ENCODE data around the gene ZDHHC5.

DNA sequence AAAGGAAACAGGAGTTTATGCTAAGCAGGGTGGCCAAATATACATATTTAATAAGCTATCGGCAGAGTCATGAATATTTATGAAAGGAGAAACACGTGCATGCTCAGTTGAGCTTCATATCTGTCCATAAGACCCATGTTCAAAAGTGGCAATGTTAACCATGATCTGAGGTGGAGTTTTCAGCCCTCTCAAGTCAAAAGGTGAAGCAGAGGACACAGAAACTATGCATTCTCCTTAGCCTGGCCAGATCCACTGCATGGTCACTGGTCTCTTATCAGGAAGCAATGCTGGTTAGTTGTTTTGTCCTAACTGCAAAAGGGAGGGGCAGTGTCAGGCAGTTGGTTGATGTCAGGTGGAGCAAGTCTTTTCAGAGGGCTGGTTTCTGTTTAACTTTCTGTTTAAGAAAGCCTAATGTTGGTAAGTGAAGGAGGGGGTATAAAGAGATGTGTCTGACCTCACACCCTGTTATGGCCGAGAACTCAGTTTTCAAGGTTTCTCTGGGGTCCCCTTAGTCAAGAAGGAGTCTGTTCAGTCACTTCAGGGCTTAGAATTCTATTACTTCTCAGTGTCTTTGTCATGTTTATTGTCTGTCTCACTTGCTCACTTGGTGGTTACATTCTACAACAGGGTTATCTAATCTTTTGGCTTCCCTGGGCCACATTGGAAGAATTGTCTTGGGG, 67.8 kb downstream of the ZDHHC5 start:
- TF ChIP-seq, protein P1, sequence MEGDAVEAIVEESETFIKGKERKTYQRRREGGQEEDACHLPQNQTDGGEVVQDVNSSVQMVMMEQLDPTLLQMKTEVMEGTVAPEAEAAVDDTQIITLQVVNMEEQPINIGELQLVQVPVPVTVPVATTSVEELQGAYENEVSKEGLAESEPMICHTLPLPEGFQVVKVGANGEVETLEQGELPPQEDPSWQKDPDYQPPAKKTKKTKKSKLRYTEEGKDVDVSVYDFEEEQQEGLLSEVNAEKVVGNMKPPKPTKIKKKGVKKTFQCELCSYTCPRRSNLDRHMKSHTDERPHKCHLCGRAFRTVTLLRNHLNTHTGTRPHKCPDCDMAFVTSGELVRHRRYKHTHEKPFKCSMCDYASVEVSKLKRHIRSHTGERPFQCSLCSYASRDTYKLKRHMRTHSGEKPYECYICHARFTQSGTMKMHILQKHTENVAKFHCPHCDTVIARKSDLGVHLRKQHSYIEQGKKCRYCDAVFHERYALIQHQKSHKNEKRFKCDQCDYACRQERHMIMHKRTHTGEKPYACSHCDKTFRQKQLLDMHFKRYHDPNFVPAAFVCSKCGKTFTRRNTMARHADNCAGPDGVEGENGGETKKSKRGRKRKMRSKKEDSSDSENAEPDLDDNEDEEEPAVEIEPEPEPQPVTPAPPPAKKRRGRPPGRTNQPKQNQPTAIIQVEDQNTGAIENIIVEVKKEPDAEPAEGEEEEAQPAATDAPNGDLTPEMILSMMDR (IDR thresholded peaks at IDR 0.05; ENCODE audit: low read length), result no peak
- TF ChIP-seq EZH2 (IDR thresholded peaks at IDR 0.05; ENCODE audit: borderline replicate concordance, low read length), result no peak
